Testis (tissue), 3 donors: ENCODE measurements around the gene CFAP46. TPM values are rescaled to one million over a fixed set of nuclear protein-coding genes. Genes with fewer than 3 reads are reported as not detected.

Source experiments
- DNase-seq: peaks from one replicate; pipeline ENCODE4 v3.0.0-alpha.2; 2019
- H3K27ac ChIP-seq, 2 donors: fragments of 200-600 bp; sonication (generic); one replicate each; pipeline ENCODE4 v1.5.1; 2019
- H3K27me3 ChIP-seq: fragments of 200-600 bp; sonication (generic); one replicate; pipeline ENCODE4 v1.5.1; 2019
- H3K36me3 ChIP-seq: fragments of 200-600 bp; sonication (generic); one replicate; pipeline ENCODE4 v1.5.1; 2017; ENCODE audit warnings: low read depth; ENCODE audit errors: missing control alignments
- H3K4me1 ChIP-seq: fragments of 200-600 bp; sonication (generic); one replicate; pipeline ENCODE4 v1.5.1; 2019
- H3K4me3 ChIP-seq, 2 donors: fragments of 200-600 bp; sonication (generic); one replicate each; pipeline ENCODE4 v1.5.1; 2017 to 2019
- H3K9me3 ChIP-seq: fragments of 200-600 bp; sonication (generic); one replicate; pipeline ENCODE4 v1.5.1; 2017
- CTCF ChIP-seq, 3 experiments: fragments of 450-650 bp in 2 of 3; fragments of 200-600 bp in 1 of 3; sonication (generic) in 1 of 3; IDR thresholded peaks; one replicate each; pipeline ENCODE4 v1.5.1; 2016 to 2019; ENCODE audit warnings: antibody characterized with exemption in 3 of 3, mild to moderate bottlenecking in 2 of 3, moderate library complexity in 1 of 3
- POLR2A ChIP-seq: fragments of 450-650 bp; IDR thresholded peaks from one replicate; pipeline ENCODE4 v1.6.1; 2017; ENCODE audit warnings: antibody characterized with exemption, mild to moderate bottlenecking, moderate library complexity
- WGBS, 2 donors: methylation state at CpG; one replicate each; pipeline ENCODE4 v1.1.5; 2018; 5-methylcytosine and 5-hydroxymethylcytosine counted together
- intact Hi-C: fragments of 100-400 bp; cut with DNase I; formaldehyde crosslinking; loops from one replicate; pipeline ENCODE4 v1.15.1; 2023; ENCODE audit warnings: low total_unique reads
- polyA plus RNA-seq: library from polyadenylated mRNA; stranded (reverse); fragments of 350-450 nt; fragmentation: Illumina TruSeq; extraction: RNeasy Lipid Tissue Mini Kit (QIAGEN cat#74804); gene quantifications from one replicate; pipeline ENCODE4 v1.2.3, GENCODE V29; 2014; ENCODE audit warnings: low read depth, low replicate concordance; ENCODE audit not compliant: insufficient read depth
- total RNA-seq, 2 donors: library from RNA; depleted of rRNA; stranded (reverse); fragments of >200 nt; gene quantifications; one replicate each; pipeline ENCODE4 v1.2.3, GENCODE V29; 2016

CFAP46 gene
- total and polyA plus RNA-seq, 3 donors from 2014 or later = 36.0 to 67.6 (median 59.0) TPM

- DNase-seq = no peak
- Histone ChIP-seq H3K9me3 (no peaks in the 10 kb centered on the region), H3K27ac (no peak overlapping the region), H3K4me1 (no peaks in the 10 kb centered on the region), H3K36me3 (no peaks in the 10 kb centered on the region), H3K27me3 (no peaks in the 10 kb centered on the region), H3K4me3 (no peak overlapping the region)
- 81 to 82% methylated on average over 25 to 35 of the region's 35 CpGs for WGBS, 2 donors
- intact Hi-C loops = no loop called here
- no peak for TF ChIP-seq CTCF (IDR thresholded peaks at IDR 0.05)
- no peak for TF ChIP-seq POLR2A
Measured at GRCh38 chr10:132886211-132887099, 55.9 kb downstream of the CFAP46 start.

GRCh38 chr10:132885451-132886210 is 56.7 kb downstream of the CFAP46 start:
- Histone ChIP-seq H3K36me3 (no peaks in the 10 kb centered on the region), H3K4me1 (no peaks in the 10 kb centered on the region), H3K4me3 (no peak overlapping the region), H3K27ac (no peak overlapping the region), H3K27me3 (no peaks in the 10 kb centered on the region), H3K9me3 (no peaks in the 10 kb centered on the region)
- intact Hi-C loops = no loop called here
- DNase-seq = no peak
- TF ChIP-seq CTCF (IDR thresholded peaks at IDR 0.05) (no peak), POLR2A (no peak)
- WGBS, 2 donors = 79 to 89% methylated on average over 18 to 31 of the region's 31 CpGs

- intact Hi-C loops = no loop called here
- H3K27ac ChIP-seq = no peak overlapping the region
- no peaks in the 10 kb centered on the region for H3K27me3 ChIP-seq
- TF ChIP-seq CTCF (IDR thresholded peaks at IDR 0.05) (no peak), POLR2A (no peak)
- H3K9me3 ChIP-seq = no peaks in the 10 kb centered on the region
- no peaks in the 10 kb centered on the region for H3K4me1 ChIP-seq
- H3K4me3 ChIP-seq = no peak overlapping the region
- no peak for DNase-seq
- 90 to 91% methylated on average over 22 to 28 of the region's 28 CpGs for WGBS, 2 donors
- no peaks in the 10 kb centered on the region for H3K36me3 ChIP-seq
Measured at GRCh38 chr10:132884691-132885271, 57.6 kb downstream of the CFAP46 start.

- Histone ChIP-seq H3K9me3 (no peaks in the 10 kb centered on the region), H3K4me3 (no peak overlapping the region), H3K4me1 (no peaks in the 10 kb centered on the region), H3K27ac (no peak overlapping the region), H3K36me3 (no peaks in the 10 kb centered on the region), H3K27me3 (no peaks in the 10 kb centered on the region)
- intact Hi-C loops = no loop called here
- no peak for DNase-seq
- WGBS, 2 donors = 87% methylated on average over 6 to 18 of the region's 18 CpGs
- no peak for TF ChIP-seq CTCF (IDR thresholded peaks at IDR 0.05)
- TF ChIP-seq POLR2A = no peak
Measured at GRCh38 chr10:132884041-132884440, 58.3 kb downstream of the CFAP46 start.
